ENCODE data around the gene PANK4.

Gene PANK4

DNA sequence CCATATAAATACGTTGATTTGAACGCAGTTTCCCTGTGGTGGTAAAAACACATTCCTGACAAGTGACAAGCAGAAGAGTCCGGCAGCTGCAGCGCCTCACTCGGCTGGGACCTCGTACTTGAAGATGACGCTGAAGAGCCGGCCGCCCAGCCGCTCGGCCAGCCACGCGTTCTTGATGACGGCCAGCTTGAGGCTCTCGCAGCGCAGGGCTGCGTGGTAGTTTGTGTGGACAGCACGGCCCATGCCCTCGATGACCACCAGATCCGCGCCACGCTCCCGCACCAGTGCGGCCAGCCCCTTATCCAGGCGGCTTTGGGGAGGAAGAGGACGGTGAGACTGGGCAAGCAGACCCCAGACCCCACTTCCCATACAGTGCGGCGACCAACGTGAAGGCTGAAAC is 17.6 kb downstream of the PANK4 start:
- no peak for DNase-seq

DNA sequence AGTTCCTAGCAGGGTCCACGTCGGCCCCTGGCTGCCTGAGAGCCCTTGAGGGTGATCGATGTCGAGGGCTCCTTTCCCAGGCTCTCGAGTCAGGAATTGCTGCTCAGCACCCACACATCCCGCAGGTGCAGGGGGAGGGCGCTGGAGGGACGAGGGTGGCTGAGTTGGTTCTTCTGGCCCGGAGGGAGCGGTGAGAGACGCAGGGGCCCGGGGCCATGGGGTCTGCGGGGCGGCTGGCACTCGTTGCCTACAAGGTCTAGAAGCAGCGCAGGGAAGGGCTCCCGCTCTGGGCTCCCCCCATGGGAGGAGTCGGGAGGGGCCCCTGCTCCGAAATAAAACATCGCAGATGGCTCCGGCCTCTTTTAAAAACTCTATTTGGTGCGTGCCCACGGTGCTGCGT is 18.2 kb downstream of the PANK4 start:
- no peak for DNase-seq

DNA sequence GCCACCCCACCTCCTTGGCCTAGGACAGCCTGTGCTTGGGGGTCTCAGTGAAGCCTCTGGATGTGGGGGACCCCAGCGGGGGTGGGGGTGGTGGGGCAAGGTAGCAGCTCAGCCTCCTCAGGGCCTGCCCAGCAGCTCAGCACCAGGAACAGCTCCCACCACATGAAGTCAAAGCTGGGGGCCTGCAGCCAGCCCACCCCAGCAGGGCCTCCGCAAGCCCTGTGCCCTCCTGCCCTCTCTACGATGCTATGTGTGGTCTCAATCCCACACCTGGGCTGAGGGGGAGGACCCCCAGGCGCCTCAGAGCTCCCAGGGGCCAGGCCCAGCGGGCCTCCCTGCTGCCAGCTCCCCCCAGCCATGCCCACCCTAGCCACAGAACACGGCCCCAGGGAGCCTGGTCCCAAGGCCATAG is 18.6 kb downstream of the PANK4 start:
- no peak for DNase-seq

DNA sequence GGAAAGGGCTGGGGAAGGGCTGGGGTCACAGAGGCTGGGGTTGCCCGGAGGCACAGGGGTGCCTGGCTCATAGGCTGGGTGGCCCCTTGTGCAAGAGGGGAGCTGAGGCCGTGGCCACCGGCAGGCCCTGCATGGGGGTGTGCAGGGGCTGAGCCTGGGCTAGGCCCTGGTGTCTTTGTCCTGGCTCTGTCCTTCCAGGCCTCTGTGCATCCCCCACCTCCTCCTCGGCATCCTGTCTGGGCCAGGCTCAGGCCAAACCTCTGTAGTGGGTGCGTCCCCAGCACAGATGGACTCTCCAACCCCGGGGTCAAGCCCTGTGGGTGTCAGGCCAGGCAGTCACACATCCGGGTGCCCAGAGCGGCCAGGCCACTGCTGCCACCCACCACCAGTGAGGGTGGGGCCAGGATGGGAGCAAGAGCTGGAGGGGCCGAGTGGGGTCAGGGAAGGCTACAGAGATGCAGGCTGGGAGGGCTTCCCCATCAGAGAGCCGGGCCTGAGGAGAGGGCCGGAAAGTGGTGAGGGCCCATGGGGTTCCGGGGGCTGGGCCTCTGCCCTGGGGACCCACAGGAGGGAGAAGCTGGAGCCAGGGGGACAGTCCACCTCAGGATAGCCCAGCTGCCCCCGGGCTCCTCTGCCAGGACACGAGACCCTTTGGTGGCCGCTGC is 19.4 kb downstream of the PANK4 start:
- no peak for DNase-seq

DNA sequence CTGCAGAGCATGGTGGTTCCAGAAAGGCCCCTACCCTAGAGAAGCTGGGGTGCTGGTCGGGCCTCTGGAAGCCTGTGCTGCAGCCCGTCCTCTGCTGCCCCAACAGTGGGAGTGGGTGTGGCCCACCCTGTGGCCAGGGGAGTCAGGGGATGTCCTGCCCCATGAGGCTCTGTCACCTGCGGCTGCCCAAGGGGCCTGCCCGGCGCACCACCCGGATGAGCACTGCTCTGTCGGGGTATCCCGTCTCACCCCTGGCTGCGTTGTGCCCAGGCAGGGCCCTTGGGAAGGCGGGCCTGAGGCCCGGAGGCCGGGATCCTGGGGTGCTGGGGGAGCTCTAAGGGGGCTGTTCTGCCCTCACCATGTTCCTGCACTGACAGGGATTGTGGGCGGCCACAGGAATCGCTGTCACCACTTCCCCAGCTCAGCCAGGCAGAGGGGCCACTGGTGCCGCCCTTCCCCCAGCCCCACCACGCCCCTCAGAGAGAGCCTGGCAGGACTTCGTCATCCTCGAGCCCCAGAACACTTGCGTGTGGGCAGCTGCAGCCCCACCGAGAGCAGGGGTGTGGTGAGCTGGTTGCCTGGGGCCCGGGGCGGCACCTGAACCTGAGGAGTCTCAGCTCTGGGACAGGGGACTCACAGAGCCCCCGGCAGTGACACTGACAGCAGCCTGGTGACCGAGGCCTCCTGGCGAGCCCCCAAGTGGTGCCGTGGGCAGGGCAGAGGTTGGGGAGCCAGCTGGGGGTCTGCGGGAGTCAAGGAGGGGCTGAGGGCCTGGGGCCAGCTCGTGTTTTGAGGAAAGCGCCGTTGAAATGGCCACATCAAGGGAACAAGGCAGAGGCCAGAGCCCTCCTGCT is 20.2 kb downstream of the PANK4 start:
- DNase-seq, result no peak

DNA sequence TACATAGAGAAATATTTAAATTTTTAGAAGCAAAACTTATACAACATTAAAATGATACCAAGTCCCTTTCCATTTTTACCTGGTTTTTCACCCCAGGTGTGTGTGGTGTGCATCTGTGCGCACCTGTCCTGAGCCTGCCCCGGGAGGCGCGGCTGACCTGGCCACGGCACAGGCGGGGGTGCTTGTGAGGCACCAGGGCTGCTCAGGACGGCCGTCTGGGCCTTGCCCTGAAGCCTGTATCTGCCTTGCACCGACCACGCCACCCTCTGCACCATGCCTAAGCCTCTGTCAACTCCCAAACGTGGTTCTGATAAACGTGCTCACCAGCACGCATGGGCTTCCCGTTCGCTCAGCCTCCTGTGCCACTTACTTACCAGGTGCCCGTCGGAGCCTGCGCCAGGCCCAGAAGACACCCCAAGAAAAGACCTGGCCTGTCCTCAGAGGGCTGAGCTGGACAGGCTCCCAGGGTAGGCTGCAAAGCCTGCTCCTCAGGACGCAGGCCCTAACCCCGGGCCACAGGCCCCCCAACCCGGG is 20.9 kb downstream of the PANK4 start:
- DNase-seq, result no peak

DNA sequence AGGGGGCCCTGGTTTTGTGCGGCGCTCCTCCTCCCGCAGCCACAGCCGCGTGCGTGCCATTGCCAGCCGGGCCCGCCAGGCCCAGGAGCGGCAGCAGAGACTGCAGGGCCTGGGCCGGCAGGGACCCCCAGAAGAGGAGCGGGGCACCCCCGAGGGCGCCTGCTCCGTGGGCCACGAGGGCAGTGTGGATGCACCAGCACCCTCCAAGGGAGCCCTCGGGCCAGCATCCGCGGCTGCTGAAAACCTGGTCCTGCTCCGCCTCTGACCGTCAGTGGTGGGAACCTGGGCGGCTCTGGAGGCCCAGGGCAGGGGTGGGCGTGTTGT is 21.5 kb downstream of the PANK4 start:
- DNase-seq, result no peak

DNA sequence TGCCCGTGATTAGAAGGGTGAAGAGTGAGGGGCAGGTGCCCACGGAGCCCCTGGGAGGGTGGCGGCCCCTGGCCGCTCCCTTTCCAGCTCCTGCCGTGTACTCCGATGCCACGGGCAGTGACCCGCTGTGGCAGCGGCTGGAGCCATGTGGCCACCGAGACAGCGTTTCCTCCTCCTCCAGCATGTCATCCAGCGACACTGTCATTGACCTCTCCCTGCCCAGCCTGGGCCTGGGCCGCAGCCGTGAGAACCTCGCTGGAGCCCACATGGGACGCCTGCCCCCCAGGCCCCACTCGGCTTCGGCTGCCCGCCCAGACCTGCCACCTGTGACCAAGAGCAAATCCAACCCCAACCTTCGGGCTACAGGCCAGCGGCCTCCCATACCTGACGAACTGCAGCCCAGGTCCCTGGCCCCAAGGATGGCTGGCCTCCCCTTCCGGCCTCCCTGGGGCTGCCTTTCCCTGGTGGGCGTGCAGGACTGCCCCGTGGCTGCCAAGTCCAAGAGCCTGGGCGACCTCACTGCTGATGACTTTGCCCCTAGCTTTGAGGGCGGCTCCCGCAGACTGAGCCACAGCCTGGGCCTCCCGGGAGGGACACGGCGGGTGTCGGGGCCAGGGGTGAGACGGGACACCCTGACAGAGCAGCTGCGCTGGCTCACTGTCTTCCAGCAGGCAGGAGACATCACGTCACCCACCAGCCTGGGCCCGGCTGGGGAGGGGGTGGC is 22.0 kb downstream of the PANK4 start:
- DNase-seq, result no peak

DNA sequence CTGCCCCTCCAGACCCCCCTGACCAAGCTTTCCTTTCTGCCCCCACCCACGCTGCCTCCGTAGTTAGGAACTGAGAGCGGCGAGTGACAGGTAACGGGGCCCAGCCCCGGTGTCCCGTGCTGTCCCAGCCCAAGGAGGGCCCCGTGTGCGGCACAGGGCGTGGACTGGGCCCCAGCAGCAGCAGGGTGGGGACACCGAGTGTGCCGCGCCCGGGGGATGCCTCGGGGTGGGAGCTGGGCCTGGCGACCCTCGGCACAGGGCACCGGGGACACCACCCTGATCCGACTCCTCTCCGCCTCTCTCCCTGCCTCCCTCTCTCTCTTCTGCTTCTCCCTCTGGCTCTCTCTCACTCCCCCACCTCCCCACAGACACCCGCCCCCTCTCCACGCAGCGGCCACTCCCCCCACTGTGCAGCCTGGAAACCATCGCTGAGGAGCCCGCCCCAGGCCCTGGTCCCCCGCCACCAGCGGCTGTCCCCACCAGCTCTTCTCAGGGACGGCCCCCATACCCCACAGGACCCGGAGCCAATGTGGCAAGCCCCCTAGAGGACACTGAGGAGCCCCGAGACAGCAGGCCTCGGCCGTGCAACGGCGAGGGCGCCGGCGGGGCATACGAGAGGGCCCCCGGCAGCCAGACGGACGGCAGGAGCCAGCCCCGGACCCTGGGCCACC is 22.7 kb downstream of the PANK4 start:
- no peak for DNase-seq

DNA sequence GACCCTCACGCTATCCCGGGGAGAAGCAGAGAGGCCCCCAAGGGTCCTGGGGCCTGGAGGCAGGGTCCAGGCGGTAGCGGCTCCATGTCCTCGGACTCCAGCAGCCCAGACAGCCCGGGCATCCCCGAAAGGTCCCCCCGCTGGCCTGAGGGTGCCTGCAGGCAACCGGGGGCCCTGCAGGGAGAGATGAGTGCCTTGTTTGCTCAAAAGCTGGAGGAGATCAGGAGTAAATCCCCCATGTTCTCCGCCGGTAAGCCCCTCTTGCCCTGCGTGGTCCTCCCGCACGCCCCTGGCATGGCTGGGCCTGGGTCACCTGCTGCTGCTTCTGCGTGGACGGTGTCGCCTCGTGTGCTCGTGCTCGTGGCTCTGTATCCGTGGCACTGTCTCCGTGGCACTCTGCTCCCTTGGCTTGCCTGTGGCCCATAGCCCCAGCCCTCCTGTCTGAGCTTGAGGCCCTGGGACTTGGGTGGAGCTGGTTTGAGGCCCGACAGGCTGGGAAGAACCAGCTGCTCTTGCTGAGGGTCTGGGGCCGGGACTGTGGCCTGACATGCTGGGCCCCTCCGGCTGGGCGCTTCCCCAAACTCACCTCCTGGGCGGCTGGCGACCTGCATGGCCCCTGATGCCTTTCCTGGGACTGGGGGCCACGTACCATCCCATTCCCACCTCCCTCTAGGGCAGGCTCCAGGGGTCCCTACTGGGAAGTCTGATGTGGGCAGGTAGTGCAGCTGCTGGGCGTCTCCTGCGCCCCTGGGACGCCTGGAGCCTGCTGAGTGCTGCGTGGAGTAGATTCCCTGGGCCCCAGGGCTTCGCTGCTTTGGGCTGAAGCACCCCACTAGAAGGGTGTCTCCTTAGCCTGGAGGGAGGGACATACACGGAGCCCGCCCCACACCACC is 23.5 kb downstream of the PANK4 start:
- DNase-seq, result no peak

DNA sequence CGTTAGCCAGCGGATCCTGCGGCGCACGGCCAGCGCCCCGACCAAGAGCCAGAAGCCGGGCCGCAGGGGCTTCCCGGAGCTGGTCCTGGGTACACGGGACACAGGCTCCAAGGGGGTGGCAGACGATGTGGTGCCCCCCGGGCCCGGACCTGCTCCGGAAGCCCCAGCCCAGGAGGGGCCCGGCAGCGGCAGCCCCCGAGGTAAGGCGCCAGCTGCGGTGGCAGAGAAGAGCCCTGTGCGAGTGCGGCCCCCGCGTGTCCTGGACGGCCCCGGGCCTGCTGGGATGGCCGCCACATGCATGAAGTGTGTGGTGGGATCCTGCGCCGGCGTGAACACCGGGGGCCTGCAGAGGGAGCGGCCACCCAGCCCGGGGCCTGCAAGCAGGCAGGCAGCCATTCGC is 24.2 kb downstream of the PANK4 start:
- DNase-seq, result no peak

DNA sequence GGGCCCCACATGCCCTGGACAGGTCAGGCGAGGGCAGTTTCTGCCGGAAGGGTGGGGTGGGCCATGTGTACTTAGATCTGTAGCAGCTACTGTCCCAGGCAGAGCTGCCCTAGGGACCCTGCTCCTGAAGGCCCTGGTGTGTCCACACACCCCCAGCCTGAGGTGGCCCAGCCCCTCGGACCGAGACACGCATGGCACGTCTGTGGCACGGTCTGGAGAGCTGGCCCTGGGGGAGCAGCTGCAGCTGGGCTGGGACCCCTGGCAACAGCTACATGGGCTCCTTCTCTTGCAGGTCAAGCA is 24.6 kb downstream of the PANK4 start:
- DNase-seq, result no peak

DNA sequence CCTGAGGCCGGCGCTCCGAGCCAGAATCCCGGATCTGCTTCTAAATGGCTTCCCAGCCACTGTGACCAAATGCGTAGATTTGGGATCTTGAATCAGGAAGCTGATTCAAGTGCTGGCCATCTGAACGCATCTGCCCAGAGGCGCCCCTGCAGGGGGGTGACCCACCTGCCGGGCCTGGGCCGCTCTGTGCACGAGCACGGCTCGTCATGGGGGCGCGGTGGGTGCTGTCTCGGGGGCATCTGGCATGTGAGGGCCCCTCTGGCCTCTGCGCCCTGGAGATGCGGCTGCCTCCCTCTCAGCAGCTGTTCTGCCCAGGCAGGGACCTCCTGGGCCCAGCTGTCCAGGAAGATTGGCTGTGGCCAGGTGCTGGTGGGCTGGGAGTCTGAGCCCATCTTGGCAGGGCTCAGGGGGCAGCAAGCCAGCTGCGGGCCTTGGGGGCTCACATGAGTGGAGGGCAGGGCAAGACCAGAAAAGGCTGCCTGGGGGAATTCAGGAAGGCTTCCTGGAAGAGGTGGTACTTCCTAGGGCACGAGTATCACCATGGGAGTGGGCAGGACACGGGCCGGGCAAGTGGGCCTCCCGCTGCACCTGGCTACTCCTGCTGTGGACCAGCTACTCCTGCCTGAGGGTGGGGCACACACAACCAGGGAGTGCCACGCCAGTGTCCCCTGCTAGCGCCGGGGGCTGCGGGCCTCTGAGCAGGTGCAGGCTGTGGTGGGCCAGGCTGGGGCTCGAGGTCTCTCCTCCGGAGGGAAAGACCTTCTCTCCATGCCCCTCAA is 25.2 kb downstream of the PANK4 start:
- DNase-seq, result no peak

DNA sequence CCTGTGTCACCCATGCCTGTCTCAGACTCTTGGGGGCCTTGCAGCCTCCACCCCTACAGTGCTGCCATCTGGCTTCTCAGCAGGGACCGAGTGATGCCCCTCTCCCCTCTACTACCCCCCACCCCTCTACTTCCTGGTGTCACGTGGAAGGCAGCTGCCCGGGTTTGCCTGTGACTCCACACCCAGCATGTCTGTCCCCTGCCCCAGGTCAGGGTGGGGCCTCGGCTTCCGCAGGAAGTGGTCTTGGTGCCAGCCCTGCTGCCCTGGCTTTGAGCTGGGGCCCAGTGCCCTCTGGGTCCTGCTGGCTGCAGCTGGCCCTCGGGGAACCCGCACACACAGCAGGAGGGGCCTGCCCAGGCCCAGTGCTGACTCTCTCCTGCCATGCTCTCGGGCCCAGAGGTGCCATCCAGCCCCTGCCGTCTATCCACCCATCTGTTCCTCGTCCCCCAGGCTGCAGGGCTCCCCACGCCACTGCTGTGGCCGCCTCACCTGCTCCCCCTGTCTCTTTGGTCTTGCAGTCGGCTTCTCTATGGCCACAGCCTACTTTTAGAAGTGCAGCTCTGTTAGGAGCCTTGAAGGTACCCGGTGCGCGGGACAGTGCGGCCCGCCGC is 26.3 kb downstream of the PANK4 start:
- DNase-seq, result peak; percentile 27

DNA sequence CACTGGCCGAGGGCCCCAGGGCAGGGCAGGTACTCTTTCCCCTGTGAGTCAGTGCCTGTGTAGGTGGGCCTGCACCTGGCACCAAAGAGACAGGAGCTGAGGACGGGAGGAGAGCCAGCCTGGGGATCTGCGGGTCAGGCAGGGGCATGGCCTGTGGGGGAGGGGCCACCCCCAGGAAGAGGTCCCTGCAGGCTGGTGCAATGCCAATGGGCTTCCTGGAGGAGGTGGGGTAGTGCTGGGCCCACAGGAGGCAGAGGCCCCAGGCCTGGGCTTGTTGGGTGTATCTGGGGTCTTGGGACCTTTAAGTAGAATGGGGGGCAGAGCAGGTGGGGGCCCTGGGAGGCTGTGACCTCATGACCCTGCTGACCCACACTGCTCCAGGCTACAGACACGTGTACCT is 27.1 kb downstream of the PANK4 start:
- DNase-seq, result no peak

DNA sequence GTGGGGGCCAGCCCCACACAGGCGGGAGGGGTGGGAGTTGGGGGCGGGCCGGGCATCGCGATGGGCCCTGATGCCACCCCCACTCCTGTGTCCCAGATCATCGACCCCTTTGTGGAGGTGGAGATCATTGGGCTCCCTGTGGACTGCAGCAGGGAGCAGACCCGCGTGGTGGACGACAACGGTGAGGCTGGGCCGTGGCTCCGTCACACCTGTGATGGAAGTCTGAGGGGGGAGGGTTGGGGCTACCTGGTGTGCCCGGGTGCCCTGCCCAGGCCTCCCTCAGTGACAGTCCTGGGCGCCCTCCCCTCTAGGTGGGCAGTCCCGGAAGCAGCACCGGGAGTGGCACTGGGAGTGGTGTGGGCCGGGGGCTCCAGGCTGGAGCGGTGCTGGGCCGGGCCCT is 27.7 kb downstream of the PANK4 start:
- no peak for DNase-seq

DNA sequence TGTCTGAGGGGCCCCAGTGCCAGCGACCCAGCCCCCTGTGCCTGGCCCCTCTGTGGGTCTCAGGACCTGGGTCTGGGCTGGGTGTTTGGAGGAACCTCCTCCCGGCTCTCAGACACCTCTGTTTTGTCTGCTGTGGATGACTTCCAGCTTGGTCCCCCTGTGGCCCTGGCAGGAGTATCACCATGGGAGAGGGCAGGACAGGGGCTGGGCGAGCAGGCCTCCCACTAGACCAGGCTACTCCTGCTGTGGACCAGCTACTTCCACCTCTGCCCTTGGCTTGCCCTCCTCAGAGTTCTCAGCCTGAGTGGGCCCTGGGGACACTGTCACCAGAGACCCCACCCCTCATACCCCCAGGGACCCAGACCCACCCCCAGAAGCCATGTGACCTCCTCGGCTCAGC is 28.5 kb downstream of the PANK4 start:
- DNase-seq, result no peak

DNA sequence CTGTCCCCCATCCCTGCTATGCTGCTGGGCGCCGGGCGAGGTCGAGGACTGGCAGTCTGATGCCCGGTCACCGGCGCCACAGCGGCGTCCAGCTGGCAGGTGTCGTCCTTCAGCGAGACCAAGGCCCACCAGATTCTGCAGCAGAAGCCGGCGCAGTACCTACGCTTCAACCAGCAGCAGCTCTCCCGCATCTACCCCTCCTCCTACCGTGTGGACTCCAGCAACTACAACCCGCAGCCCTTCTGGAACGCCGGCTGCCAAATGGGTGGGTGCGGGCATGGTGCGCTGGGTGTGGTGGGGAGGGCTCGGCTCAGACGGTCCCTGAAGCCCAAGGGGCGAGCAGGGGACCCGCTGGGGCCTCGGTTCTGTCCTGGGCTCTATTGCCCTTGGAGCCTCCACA is 29.6 kb downstream of the PANK4 start:
- DNase-seq, result no peak

DNA sequence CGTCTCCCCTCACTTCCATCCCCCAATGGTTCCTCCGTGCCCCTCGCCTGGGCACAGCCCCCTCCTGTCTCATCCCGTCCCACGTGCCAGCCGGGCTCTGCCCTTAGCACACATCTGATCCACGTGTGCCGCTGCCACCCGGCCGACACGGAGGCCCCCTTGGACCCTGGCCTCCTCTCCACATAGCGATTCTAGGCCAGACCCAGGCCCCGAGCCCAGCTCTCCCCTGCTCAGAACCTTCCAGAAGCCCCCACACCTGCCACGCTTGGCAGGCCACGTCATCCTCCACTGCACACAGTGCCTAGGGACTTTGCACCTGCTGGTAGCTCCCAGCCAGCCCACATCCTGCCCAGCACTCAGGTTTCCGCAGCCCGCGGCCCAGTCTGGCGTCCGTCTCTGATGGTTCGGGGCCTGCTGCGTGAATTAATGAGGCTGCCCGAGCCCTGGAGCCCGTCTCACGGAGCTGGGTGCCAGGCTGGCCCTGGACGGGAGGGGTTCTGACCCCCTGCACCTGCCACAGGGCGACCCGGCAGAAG is 30.2 kb downstream of the PANK4 start:
- peak; percentile 22 for DNase-seq

DNA sequence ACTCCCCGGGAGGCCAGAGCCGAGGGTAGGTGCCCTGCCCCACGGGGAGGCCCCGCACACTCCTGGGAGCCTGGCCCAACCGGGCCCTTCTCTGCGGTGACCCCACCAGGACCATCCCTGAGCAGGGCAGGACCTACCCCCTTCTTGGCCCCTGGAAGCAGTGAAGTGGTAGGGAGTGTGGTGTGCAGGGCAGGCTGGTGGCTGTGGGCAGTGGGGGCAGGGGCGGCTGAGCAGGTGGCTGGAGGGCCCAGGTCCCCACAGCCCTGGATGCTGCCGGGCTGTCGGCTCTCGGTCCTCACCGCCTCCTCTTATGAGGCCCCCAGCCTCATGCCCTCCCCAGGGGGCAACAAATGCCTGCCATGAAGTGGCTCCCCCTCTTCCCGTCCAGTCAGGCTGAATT is 30.9 kb downstream of the PANK4 start:
- DNase-seq, result no peak

DNA sequence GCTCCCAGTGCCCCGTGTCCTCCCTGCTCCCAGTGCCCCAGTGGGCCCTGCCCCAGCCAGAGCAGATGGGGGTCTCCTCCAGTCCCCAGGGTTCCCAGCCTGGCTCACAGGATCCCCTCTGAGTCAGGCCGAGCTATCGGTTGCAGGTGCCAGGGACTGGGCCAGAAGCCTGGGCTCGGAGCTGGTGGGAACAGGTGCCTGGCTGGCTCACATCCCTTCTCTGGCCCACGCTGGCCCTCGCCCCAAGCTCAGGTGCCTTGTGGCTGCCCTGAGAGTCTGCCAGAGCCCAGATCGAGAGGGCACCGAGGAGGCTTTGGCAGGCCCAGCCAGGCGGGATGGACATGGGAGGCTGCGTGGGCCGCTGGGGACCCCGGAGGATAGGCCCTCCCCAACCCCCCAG is 31.4 kb downstream of the PANK4 start:
- no peak for DNase-seq
